Urinary bladder (tissue), 4 donors: Measurements from ENCODE around the gene BCAS3. TPM values are rescaled to one million over a fixed set of nuclear protein-coding genes. Genes with fewer than 3 reads are reported as not detected.

Experiments
- DNase-seq: peaks from one replicate; pipeline ENCODE4 v3.0.0-alpha.2; 2015; ENCODE audit errors: extremely low spot score
- H3K27ac ChIP-seq: one replicate; pipeline ENCODE4 v1.5.1; 2013; ENCODE audit warnings: low read depth, mild to moderate bottlenecking, moderate library complexity
- H3K36me3 ChIP-seq: one replicate; pipeline ENCODE4 v1.6.1; 2013; ENCODE audit warnings: mild to moderate bottlenecking, moderate library complexity; ENCODE audit not compliant: insufficient read depth
- H3K4me1 ChIP-seq: one replicate; pipeline ENCODE4 v1.6.1; 2013; ENCODE audit warnings: mild to moderate bottlenecking, moderate library complexity; ENCODE audit not compliant: insufficient read depth
- H3K4me3 ChIP-seq: one replicate; pipeline ENCODE4 v1.5.1; 2013; ENCODE audit warnings: low read depth, low read length
- WGBS: extraction: QIAGEN DNeasy Blood & Tissue Kit; methylation state at CpG from one replicate; pipeline ENCODE4 v1.1.7; 2013; 5-methylcytosine and 5-hydroxymethylcytosine counted together
- polyA plus RNA-seq: library from polyadenylated mRNA; stranded (reverse); fragments of 200-250 nt; gene quantifications from one replicate; pipeline ENCODE4 v1.2.3, GENCODE V29; 2013
- total RNA-seq: library from RNA; depleted of rRNA; stranded (reverse); fragments of >200 nt; gene quantifications from one replicate; pipeline ENCODE4 v1.2.3, GENCODE V29; 2014
- donor health status: healthy with polysubstance abuse.
- donor health status: healthy.

The BCAS3 gene
- total and polyA plus RNA-seq, 2 donors = 17.6 to 72.4 TPM

- 62% methylated on average over 6 of the region's 6 CpGs for WGBS
- H3K27ac ChIP-seq = no peak overlapping the region
- H3K4me1 ChIP-seq = no peaks in the 10 kb centered on the region
- DNase-seq = no peak
- no peak overlapping the region for H3K4me3 ChIP-seq
- no peaks in the 10 kb centered on the region for H3K36me3 ChIP-seq
These were observed 471.6 kb downstream of the BCAS3 start for GRCh38 chr17:61149106-61149825.

DNA sequence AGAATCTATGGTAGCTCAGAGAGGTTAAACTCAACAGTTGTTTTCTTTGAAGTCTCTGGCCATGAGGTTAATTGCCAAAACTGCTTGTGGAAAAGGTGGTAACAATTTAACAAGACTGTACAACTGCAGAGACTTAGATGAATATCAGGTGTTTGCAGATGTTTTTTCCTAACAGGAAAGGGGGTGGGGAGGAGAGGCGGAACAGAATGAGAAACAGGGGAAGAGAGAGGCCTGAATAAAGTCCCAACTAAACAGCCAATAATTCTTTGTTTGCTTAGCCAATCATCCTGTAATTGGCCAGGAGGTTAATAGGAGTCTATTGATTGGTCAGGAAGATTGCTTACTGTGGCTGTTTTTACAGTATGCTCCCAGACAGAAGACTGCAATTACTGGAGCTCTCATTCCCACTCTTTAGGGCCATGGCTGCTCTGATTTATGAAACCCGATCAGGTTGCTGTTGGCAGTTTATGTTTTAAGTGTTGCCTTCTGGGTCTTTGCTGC is 472.3 kb downstream of the BCAS3 start:
- DNase-seq = no peak
- no peak overlapping the region for H3K27ac ChIP-seq
- WGBS = 70% methylated on average over 2 of the region's 2 CpGs
- no peak overlapping the region for H3K4me3 ChIP-seq
- no peaks in the 10 kb centered on the region for H3K4me1 ChIP-seq
- H3K36me3 ChIP-seq = no peaks in the 10 kb centered on the region

DNA sequence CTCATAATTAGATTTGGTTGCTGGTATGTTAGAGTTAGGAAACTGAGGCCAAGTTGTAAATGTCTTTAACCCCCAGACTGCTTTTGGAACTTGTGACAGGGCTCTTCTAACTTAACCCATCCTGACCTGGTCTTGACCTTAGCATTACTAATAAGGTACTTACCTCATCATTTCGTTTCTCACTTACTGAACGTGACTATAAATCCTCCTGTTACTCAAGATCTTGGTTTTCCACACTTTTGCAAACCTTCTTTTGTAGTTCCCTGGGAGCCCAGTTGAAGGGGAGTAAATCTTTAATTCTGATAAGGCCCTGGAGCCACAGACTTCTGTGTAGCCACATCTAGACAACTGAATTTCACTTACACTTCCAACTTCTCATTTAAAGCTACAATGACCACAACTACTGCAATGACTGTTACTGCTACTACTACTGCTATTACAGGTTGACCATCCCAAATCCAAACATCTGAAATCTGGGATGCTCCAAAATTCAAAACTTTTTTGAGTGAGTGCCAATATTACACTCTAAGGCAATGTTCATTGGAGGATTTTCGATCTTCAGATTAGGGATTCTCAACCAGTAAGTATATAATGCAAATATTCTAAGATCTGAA is 473.1 kb downstream of the BCAS3 start:
- Histone ChIP-seq H3K4me3 (no peak overlapping the region), H3K36me3 (no peaks in the 10 kb centered on the region), H3K27ac (peak overlapping the region; percentile 23), H3K4me1 (no peaks in the 10 kb centered on the region)
- WGBS = 78% methylated on average over 3 of the region's 3 CpGs
- DNase-seq = no peak

GRCh38 chr17:61152898-61153297 is 475.2 kb downstream of the BCAS3 start:
- Histone ChIP-seq H3K27ac (no peak overlapping the region), H3K36me3 (no peaks in the 10 kb centered on the region), H3K4me1 (no peaks in the 10 kb centered on the region), H3K4me3 (no peak overlapping the region)
- 94% methylated on average over 1 of the region's 1 CpG for WGBS
- no peak for DNase-seq

DNA sequence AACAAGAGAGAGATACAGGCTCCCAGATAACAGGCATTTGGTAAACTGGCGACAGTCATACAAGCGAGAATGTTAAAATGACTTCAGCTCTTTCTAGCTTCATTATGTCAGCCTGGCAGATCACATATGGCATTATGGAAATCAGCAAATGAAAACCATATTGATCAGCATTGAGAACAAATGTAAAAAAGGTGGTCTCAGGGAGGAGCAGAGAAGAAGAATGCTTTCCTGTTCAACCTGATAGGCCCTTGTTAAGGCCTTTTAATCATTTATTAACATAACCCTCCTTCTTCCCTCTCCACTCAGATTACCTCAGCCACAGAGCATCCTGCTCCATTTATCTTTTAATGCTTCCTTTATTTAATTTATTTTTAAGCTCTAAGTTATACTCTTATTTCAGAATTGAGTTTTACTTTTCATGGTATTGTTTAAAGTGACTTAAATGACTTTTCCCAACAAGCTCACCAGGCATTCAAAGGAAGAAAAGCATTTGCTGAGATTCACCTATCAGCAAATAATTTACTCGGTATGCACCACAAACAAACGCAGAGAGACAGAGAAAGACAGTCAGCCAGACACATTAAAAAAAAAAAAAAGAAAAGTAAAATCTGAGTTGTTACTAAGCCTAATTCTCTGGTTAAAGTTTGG is 478.1 kb downstream of the BCAS3 start:
- Histone ChIP-seq H3K4me3 (no peak overlapping the region), H3K27ac (peak overlapping the region; percentile 38), H3K4me1 (no peaks in the 10 kb centered on the region), H3K36me3 (no peaks in the 10 kb centered on the region)
- DNase-seq = no peak
- 72% methylated on average over 4 of the region's 4 CpGs for WGBS

- H3K4me1 ChIP-seq = no peaks in the 10 kb centered on the region
- peak overlapping the region; percentile 29 for H3K4me3 ChIP-seq
- H3K36me3 ChIP-seq = no peaks in the 10 kb centered on the region
- 13% methylated on average over 7 of the region's 7 CpGs for WGBS
- DNase-seq = no peak
- no peak overlapping the region for H3K27ac ChIP-seq
These were observed 479.7 kb downstream of the BCAS3 start for GRCh38 chr17:61157246-61157886.

DNA sequence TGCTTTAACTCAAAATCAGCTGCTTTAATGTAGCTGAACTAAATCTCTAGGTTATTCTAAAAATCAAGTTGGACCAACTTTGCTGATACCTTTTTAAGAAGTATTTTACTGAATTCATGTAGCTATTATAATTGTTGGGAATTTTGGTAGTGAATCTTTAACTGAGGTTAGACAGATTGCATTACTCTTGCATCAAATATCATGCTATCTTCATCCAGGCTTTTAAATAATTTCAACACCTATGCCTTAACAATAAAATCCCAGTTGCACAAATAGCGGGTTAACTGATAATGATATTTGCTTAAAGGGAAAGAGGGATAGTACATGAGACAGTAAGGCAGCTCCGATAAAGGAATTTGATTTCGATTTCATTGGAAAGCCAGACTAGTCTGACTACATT is 480.7 kb downstream of the BCAS3 start:
- H3K27ac ChIP-seq = no peak overlapping the region
- no peak overlapping the region for H3K4me3 ChIP-seq
- WGBS = 47% methylated on average over 3 of the region's 3 CpGs
- DNase-seq = no peak
- no peaks in the 10 kb centered on the region for H3K36me3 ChIP-seq
- no peaks in the 10 kb centered on the region for H3K4me1 ChIP-seq

- H3K4me3 ChIP-seq = no peak overlapping the region
- 69% methylated on average over 1 of the region's 1 CpG for WGBS
- peak overlapping the region; percentile 10 for H3K27ac ChIP-seq
- DNase-seq = no peak
- no peaks in the 10 kb centered on the region for H3K36me3 ChIP-seq
- H3K4me1 ChIP-seq = no peaks in the 10 kb centered on the region
These were observed 481.7 kb downstream of the BCAS3 start for GRCh38 chr17:61159221-61159814.

GRCh38 chr17:61160204-61160603 is 482.6 kb downstream of the BCAS3 start:
- WGBS = 85% methylated on average over 4 of the region's 4 CpGs
- DNase-seq = no peak

GRCh38 chr17:61160789-61161445 is 483.3 kb downstream of the BCAS3 start:
- WGBS = 63% methylated on average over 2 of the region's 2 CpGs
- no peak for DNase-seq
- Histone ChIP-seq H3K4me3 (no peak overlapping the region), H3K4me1 (no peaks in the 10 kb centered on the region), H3K27ac (peak overlapping the region; percentile 18), H3K36me3 (no peaks in the 10 kb centered on the region)

More at GRCh38 chr17:61160204-61160603, 482.6 kb downstream of the BCAS3 start:
- H3K4me1 ChIP-seq = no peaks in the 10 kb centered on the region
- H3K27ac ChIP-seq = no peak overlapping the region
- no peaks in the 10 kb centered on the region for H3K36me3 ChIP-seq
- H3K4me3 ChIP-seq = no peak overlapping the region

DNA sequence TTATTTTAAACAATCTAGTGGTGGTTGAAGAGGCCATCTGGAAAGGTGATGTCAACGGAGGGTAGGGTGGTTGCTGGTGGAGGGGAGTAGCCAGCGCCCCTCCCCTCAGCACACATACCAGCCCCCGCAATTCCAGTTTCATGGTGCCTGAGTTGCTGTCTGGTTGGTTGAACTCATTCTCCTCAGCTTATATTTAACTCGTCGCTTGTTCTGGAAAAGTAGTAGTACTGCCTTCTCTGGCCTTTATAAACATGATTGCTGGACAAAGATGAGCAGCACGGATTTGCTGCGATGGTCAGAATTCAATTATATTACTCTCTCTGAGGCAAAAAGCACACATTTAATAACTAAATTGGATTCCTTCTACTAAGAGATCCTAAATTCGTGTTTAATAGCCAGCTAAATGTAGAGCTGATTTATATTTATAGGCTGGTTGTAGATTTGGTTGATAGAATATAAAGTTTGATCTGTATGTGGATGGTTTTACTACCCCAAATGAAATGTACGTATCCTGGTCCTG is 484.0 kb downstream of the BCAS3 start:
- DNase-seq = no peak

GRCh38 chr17:61164517-61164916 is 486.9 kb downstream of the BCAS3 start:
- Histone ChIP-seq H3K36me3 (no peaks in the 10 kb centered on the region), H3K4me1 (no peaks in the 10 kb centered on the region), H3K27ac (no peak overlapping the region), H3K4me3 (no peak overlapping the region)
- WGBS = over 99% methylated on average over 3 of the region's 3 CpGs
- no peak for DNase-seq

More for the DNA sequence above, 484.0 kb downstream of the BCAS3 start:
- H3K27ac ChIP-seq = no peak overlapping the region
- no peaks in the 10 kb centered on the region for H3K4me1 ChIP-seq
- H3K4me3 ChIP-seq = no peak overlapping the region
- 70% methylated on average over 9 of the region's 9 CpGs for WGBS
- H3K36me3 ChIP-seq = no peaks in the 10 kb centered on the region

GRCh38 chr17:61167075-61167474 is 489.4 kb downstream of the BCAS3 start:
- H3K4me1 ChIP-seq = no peaks in the 10 kb centered on the region
- no peak for DNase-seq
- WGBS = 89% methylated on average over 1 of the region's 1 CpG
- H3K4me3 ChIP-seq = no peak overlapping the region
- H3K36me3 ChIP-seq = no peaks in the 10 kb centered on the region
- H3K27ac ChIP-seq = no peak overlapping the region
